Activated CD8-positive, alpha-beta memory T cell treated with anti-CD3 and anti-CD28 coated beads for 1 hour (primary cell): ENCODE measurements around the gene DDR1.
"Not testable (repeated sequence)": the region's sequence is repeated elsewhere in the genome, so short reads cannot be mapped to it uniquely, and the experiment has no call there.

Experiments
- DNase-seq, 2 donors: peaks; one replicate each; pipeline ENCODE4 v3.0.0-alpha.2; 2020; ENCODE audit warnings: low read depth in 1 of 2; ENCODE audit errors: extremely low read depth in 1 of 2

Gene DDR1

DNA sequence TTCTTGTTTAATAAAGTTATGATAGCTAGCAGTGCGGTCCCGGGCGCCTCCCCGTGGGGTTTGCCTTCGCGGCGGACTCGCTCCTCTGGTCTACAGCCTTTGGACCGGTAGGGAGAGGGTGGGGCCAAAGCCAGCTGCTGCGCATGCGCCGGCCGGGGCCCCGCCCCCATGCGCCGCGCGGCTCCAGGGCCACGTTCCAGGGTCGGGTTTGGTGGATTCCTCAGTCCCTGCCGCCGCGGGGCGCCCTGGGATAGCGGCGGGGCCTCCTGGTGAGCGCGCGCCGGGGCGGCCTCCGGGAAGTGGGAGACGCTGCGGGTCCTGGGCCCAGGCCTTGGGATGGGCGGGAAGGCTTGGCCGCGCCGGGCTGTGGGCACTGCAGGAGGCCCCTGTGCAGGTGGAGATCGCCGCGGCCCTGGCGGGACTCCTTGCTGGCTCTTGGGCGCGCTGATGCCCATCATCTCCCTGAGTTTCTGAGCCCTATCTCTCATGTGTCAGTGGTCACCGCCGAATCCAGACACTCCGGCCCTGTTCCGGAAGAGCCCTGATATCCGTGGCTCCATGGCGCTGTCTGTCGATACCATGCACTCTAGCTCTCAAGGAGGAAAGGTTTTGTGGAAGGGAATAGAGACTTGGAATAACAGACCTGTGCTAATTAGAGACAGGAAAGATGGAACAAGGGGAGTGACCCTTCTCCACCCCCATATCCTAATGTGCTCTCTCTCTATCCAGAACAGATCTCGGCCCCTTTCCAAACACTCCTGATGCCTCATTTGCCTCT lies 29.9 kb downstream of the DDR1 start, which contains the start of gene VARS2:
VARS2 (plus strand) TSS at position 163 of the 778 bp plus-strand sequence; CDS start at position 762, 599 bp downstream.
- peak; percentile 43 to 71 for DNase-seq

DNA sequence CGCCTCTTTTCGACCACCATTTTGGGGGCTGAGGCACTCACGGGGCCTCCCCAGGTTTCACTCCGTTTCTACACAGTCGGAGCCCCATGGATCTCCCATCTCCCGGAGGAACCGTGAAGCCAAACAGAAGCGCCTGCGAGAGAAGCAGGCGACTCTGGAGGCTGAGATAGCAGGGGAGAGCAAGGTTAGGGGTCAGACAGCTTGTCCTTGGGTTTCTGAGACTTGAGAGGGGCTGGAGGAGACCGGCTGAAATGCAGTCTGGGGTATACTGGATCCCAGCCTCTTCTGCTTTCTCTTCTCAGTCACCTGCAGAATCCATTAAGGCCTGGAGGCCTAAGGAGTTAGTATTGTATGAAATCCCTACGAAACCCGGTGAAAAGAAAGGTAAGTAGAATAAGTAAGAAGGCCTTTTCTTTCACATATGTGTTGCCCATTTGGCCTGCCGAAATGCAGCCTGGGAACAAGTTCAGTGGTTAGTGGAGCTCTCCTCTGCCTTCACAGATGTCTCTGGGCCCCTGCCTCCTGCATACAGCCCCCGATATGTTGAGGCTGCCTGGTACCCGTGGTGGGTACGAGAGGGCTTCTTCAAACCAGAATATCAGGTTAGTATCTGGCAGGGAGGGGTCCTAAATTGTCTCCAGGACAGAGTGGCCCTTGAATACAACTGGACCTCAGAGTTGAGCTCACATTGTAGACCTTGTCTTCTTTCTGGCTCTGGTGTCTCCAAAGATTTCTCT lies 30.7 kb downstream of the DDR1 start:
- DNase-seq: no peak

DNA sequence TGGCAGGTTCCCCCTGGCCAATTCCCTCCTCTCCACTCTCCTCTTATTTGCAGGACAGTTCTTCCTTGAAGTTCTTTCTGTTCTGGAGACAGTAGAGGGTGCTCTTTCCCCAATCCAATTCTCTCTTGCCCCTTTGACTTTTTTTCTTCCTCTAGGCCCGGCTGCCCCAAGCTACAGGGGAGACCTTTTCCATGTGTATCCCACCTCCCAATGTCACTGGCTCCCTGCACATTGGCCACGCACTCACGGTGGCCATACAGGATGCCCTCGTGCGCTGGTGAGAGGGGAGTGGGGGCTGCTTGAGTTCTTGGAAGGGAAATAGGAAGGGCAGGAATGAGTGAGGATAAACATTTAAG lies 31.2 kb downstream of the DDR1 start:
- DNase-seq: no peak

DNA sequence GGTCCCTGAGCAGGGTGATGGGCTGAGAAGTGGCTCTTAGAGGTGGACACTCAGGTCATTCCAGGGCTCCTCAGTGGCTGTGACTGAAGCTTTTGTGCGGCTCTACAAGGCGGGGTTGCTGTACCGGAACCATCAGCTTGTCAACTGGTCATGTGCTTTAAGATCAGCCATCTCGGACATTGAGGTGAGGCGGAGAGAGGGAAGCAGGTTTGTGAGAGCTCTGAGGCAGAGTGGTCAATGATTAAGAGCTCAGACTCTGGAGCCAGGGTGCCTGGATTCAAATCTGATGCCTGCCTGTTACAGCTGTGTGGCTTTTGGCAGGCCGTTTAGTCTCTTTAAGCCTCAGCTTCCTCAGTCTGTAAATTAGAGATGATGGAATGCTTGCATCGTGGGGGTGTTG lies 32.7 kb downstream of the DDR1 start:
- DNase-seq: no peak

DNA sequence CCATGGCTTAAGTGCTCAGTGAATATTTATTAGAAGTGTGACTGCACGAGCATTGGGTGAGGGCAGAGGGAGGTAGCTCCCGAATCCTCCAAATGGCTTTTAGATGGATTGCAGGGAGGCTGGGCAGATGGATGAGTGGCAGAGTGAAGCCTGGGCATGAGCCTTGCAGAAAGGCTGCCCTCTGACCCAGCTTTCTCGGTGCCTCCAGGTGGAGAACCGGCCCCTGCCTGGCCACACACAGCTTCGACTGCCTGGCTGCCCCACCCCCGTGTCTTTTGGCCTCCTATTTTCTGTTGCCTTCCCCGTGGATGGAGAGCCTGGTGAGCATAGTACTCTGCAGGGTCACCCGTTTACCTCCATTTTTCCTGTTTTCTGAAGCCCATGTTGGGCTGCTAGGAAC lies 33.2 kb downstream of the DDR1 start:
- no peak for DNase-seq

DNA sequence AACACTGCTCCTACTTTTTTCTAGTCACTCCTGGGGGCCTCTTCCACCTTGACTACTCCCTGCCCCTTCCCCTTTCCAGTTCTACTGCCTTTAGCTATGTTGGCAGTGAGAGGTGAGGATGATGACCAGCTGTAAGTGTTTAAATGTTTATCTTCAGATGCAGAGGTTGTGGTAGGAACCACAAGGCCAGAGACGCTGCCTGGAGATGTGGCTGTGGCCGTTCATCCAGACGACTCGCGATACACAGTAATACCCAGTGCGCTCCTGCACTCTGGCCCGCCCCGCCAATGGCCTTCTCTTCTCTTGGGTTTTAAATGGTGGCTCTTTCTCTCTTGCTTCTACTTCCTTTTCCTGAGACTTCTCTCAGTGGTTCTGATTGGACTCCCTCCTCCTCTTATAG lies 34.4 kb downstream of the DDR1 start:
- DNase-seq: no peak

DNA sequence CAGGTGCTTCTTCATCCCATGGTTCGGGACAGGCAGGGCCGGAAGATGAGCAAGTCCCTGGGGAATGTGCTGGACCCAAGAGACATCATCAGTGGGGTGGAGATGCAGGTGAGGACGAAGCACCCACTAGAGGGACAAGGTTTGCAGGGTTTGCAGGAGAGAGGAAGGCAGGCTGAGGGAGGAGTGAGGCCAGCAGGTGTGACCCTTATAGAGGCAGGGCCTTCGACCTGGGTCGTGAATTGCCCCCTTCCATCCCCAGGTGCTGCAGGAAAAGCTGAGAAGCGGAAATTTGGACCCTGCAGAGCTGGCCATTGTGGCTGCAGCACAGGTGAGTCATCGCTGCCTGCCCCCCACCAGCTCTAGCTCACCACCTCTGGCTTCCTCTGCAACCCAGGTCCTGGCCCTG lies 38.1 kb downstream of the DDR1 start:
- no peak for DNase-seq

DNA sequence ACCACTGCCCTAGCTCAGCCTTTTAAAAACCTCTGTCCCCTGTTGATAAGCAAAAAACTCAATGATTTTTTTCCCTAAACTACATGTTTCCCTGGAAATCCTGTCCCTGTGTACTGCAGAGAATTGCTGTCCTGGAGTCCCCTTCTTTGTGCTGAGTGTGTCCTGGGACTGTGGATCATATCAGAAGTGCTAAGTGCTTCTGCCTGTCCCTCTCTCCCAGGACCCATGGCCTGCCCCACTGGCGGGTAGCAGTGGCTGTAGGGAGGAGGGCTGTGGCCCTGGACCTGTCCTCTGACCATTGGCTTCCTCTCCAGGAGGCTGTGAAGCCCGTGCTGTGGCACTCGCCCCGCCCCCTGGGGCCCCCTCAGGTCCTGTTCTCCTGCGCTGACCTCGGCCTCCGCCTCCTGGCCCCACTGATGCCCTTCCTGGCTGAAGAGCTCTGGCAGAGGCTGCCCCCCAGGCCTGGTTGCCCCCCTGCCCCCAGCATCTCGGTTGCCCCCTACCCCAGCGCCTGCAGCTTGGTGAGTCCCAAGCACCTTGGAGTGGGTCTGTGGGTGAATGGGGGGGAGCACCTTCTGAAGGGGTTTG lies 39.8 kb downstream of the DDR1 start:
- not testable (repeated sequence) for DNase-seq

DNA sequence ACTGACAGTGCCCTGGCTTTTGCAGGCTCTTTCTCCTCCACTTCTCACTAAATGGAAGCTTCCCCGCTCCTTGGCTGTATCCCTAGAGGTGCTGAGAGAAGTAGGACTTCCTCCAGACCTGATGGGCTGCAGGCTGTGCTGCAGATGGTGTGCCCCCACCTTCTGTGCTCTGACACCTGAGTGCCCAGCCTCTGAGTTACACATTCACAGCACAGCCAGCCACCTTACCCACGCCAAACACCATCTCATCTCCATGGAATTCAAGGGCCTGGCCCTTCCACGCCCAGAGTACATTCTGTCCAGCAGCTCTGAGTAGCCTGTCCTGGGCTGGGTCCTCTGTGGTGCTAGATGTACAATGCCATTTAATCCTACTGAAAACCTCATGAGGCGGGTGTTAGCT lies 42.3 kb downstream of the DDR1 start:
- DNase-seq: no peak

DNA sequence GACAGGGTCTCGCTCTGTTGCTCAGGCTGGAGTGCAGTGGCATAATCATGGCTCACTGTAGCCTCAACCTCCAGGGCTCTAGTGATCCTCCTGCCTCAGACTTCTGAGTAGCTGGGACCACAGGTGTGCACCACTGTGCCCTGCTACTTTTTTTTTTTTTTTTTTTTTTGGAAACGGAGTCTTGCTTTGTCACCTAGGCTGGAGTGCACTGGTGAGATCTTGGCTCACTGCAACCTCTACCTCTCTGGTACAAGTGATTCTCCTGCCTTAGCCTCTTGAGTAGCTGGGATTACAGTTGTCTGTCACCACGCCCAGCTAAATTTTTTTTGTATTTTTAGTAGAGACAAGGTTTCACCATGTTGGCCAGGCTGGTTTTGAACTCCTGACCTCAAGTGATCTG lies 42.8 kb downstream of the DDR1 start:
- DNase-seq: not testable (repeated sequence)

DNA sequence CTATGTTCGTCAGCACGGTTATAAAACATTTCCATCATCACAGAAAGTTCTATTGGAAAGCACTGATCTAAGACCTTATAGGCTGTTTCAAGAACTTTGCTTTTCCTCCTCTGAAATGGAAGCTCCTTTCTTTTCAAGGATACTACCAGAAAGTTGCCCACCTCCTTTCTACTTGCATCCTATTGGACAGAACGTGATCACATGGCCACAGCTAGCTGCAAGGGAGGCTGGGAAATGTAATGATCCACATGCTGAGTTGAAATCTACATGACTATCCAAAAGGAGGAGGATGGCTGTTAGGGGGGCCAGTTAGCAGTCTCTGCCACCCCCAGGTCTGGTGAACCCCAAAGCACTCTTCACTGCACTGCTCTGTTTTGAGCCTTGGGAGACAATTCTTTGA lies 44.4 kb downstream of the DDR1 start:
- DNase-seq: no peak

DNA sequence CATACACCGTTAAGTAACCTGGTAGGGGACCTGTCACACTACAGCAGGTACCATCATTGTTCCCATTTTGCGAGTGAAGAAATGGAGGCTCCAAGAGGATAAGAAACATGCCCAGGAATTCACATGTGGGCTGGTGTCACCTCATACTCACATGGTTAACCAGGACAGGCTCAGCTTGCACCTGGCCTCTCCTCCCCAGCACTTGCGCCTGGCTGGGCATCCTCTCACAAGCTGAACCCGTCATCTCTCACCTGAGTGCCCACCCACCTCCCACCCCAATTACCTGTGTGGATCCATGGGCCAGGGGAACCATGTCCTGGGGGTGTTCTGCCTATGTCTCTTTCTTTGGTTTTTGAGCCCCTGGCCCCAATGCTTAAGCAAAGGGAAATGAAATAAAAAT lies 46.2 kb downstream of the DDR1 start:
- DNase-seq: no peak

DNA sequence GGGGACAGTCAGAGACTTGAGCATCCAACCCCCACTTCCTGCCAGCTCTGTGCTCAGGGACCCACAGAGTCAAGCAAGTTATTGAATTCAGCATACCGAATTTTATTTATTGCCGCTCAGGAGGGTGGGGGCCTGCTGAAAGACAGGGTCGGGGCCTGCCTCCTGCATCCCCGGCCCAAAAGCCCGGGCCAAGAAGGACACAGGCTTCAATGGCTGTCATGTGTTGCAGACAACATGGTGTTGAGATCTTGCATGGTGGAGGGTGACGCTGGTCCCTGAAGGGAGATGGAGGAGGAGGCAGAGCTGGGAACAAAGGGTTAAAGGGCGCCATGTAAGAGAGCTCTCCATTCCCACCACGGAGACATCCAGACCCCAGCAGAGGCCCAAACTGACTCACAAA lies 47.0 kb downstream of the DDR1 start:
- no peak for DNase-seq

DNA sequence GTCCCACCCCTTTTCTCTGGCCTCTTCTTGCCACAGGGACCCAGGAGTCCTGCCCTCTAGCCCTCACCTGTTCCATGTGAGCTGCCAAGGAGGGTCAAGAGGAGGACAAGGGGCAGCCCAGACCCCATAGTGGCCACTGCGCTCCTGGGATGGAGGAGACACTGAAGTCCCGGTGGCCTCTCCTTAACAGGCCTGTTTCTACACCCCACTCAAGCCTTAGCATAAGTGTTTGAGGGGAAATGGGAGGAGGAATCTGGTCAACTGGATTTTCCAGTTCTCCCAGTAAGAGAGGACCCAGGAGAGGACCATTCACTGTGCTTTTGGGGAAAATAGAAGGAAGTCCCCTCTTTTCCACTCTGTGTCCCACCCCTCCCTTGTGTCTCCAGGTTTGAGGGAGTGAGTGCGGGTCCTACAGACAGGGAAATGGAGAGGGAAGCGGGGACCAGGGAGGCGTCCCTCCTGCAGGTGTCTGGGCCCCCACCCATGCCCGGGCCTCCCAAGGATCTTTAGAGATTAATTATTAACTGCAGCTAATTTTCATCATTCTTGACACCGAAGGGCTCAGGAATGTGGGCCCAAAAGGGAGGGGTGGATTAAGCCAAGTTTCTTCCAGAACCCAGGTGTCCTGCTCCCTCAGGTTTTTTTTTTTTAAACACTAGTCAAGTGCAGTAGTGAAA lies 47.8 kb downstream of the DDR1 start, which contains the start of gene SFTA2:
SFTA2 (minus strand) TSS at position 202 of the 677 bp plus-strand sequence; CDS start at position 128, 74 bp downstream.
- DNase-seq: no peak

DNA sequence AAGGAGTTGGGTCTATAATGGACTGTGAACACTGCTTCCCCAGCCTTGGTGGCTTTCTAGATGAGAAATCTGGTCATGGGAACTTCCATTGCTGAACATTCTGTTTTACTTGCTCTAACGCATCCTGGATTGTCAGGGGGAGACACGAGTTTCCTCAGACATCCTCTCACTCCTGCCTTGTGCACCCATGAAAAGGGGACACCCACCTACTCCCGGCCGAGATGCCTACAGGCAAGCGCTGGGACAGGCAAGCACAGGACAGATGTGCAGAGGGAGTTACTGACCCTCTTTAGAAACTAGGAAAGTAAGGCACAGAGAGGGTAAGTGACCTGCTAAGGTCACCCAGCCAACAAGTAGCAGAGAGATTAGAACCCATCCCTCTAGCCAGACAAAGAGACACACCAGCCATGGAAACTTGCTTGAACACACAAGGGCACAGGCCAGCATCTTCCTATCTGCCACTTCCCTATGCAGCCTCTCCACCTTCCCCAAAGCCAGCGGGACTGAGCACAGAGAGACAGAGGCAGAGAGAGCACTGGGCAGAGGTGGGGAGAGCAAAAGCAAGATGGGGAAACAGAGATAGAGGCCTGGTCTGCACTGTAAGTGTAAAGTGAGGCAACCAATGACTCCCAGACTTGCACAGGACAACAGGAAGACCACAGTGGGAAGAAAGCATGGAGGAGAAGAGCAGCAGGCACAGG lies 48.5 kb downstream of the DDR1 start:
- no peak for DNase-seq

DNA sequence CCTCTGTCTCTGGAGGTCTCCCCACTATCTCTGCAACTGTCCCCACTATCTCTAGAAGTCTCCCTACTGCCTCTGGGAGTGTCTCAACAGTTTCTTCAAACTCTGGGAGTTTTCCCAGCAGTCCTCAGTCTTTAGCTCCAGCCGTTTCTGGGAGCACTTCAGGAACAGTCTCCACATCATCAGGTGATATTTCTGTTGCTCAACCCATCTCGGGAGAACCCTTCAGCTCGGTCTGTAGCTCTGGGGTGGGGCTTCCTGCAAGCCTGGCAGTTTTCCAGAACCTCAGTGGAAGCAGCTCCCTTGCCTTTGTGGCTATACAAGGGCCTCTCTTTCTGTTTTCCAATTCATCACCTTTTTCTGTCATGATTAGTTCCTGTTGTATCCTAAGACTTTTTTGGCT lies 50.7 kb downstream of the DDR1 start:
- no peak for DNase-seq

DNA sequence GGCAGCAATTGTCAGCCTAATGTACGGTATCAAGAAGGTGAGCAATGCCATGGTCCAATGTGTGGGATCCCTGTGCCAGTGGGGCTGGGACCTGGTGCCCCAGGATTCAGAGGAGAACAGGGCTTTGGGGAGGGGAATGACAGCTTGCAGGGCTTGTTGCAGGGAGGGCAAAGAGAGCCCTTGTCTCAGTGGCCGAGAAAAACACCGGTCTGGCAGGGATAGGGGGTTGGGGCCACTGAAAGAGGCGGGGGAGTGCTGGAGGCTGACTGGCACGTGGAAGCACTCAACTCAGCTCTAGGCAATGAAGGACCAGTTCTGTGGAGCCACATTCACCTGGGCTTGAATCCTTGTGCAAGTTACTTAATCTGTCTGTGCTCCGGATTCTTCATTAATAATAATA lies 52.9 kb downstream of the DDR1 start:
- DNase-seq: no peak

DNA sequence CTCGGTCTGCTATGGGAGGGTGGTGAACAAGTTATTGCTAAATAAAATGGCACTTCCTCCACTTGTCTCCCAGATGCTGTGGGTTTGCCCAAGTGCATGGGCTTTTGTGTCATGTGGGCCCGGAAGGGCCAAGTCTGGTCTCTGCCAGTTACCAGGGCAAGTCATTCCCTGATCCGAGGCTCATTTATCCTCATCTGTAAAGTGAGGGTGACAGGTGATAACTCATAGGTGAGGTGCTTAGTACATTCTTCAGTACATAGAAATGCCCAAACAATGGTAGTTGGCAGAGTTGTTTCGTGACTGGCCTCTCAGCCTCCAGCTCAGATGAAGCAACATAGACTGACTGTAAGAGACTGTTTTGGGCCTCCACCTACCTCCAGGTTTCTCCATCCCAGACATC lies 54.4 kb downstream of the DDR1 start:
- no peak for DNase-seq

DNA sequence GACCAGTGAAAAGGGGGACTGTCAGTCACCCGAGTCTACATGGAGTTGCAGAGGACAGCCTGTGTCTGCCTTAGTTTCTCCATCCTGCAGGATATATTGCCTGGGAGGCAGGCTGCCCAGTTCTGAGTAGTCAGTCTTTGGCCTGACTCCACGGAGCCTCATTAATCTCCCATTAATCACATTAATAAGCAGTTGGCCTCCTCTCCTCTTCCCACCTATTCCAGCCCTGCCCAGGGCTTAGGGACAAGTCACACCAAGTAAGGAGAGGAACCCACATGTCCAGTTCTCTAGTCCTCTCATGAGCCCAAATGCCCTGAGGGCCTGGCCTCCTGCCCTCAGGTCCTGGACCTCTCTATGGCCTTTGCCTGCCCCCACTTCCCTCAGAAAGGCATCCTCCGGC lies 55.2 kb downstream of the DDR1 start:
- DNase-seq: no peak

DNA sequence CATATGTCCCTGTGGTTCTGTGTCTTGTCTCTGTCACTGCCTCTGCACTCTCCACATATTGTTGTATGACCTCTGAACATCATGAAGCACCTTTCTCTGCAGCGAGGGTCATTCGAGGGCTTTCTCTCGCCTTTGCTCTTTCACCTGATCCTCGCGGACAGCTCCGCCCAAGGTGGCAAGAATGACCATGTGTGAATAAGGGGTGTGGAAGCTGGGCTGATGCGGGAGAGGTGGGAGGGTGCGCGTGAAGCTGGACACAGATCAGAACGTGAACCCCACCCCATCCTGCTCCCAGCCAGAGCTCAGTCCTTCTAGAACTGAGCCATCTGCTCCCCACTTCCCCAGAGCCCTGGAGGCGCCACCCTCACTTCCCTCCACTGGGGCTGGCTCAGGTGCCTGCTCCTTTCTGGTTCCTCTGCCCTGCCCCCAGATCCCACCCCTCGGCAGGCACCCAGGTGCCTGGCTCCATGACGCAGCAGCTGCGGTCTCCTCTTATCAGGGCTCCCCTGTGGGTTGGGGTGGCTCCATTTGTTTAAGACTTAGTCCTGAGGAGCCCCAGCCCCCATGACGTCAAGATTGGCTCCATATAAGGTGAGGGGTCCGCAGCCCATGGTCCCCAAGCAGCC lies 56.2 kb downstream of the DDR1 start, which contains the start of gene MUCL3:
MUCL3 (plus strand) TSS at position 613 of the 626 bp plus-strand sequence. CDS start 27 bp downstream, outside the sequence.
- DNase-seq: no peak
